Loucy (cell line): ENCODE data around the gene MCF2L2.

Experiments
- EZH2phosphoT487 ChIP-seq: fragments of 200-600 bp; IDR thresholded peaks from 2 replicates; pipeline ENCODE4 v1.6.1; 2018; ENCODE audit warnings: antibody characterized with exemption, mild to moderate bottlenecking, moderate library complexity, borderline replicate concordance
- TF ChIP-seq, protein P1 (sequence below): fragments of 200-600 bp; sonication (generic); conservative IDR thresholded peaks from 2 replicates; pipeline ENCODE4 v1.5.1; 2014; ENCODE audit warnings: mild to moderate bottlenecking, antibody characterized with exemption, low read length

DNA sequence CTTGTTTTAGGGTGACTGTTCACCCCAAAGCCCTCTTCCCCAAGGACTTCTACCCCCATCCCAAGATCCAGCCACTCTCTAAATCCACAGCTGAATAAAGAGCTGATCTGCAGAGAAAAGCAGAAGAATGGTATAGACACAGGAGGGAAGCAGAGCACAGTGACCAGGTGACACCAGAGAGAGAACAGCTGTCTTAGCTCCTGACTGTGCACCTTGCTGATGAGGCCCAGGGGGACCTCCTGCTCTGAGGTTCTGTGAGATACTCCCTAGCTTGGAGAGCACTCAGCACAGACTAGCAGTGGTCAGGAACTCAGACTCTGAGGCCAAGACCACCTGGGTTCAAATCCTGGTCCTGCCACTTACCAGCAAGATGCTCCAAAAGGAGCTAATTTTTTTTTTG lies 17.7 kb downstream of the MCF2L2 start:
- TF ChIP-seq EZH2phosphoT487, result no peak
- TF ChIP-seq, protein P1, sequence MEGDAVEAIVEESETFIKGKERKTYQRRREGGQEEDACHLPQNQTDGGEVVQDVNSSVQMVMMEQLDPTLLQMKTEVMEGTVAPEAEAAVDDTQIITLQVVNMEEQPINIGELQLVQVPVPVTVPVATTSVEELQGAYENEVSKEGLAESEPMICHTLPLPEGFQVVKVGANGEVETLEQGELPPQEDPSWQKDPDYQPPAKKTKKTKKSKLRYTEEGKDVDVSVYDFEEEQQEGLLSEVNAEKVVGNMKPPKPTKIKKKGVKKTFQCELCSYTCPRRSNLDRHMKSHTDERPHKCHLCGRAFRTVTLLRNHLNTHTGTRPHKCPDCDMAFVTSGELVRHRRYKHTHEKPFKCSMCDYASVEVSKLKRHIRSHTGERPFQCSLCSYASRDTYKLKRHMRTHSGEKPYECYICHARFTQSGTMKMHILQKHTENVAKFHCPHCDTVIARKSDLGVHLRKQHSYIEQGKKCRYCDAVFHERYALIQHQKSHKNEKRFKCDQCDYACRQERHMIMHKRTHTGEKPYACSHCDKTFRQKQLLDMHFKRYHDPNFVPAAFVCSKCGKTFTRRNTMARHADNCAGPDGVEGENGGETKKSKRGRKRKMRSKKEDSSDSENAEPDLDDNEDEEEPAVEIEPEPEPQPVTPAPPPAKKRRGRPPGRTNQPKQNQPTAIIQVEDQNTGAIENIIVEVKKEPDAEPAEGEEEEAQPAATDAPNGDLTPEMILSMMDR, result no peak
